ENCODE measurements around the gene PTPN7. TPM values are rescaled to one million over a fixed set of nuclear protein-coding genes. Genes with fewer than 3 reads are reported as not detected.
"Not testable (repeated sequence)": the region's sequence is repeated elsewhere in the genome, so short reads cannot be mapped to it uniquely, and the experiment has no call there.

Gene PTPN7
- total RNA-seq, 1 donor from 2014 or later, result 0.68 TPM

DNA sequence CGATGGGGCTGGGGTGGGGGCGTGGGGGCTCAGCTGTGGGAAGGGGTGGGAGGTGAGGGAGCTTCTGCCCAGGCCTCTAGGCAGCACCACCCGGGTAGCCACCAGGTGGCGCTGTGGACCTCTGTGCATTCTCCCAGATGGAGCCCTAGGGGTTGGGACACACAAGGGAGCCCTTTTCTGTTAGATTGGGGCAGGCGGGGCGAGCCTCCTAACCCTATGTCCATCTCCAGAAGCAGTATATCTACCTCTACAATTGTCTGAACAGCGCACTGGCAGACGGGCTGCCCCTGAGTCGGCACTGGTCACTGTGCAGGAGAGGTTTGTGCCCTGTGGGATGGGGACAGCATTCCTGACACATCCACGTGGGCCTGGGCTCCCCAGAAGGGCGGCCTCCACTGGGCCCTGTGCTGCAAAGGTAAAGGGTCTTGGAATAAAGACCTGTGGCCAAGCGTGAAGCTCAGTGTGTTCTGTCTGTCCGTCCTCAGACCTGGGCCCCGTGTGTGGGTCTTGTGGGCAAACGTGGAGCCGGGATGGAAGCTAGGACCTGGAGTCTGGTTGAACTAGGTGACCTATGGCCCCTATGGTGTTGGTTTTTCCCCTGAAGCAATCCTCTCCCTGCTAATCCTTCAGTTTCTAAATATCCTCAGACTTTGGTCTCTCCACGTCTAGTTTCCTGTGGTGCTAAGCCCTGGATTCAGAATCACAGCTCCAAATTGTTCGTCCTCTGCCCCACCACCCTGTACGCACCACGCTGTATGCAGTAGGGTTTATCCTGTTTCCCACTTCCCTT, 28.8 kb upstream of the PTPN7 start:
- DNase-seq, result peak; percentile 77

DNA sequence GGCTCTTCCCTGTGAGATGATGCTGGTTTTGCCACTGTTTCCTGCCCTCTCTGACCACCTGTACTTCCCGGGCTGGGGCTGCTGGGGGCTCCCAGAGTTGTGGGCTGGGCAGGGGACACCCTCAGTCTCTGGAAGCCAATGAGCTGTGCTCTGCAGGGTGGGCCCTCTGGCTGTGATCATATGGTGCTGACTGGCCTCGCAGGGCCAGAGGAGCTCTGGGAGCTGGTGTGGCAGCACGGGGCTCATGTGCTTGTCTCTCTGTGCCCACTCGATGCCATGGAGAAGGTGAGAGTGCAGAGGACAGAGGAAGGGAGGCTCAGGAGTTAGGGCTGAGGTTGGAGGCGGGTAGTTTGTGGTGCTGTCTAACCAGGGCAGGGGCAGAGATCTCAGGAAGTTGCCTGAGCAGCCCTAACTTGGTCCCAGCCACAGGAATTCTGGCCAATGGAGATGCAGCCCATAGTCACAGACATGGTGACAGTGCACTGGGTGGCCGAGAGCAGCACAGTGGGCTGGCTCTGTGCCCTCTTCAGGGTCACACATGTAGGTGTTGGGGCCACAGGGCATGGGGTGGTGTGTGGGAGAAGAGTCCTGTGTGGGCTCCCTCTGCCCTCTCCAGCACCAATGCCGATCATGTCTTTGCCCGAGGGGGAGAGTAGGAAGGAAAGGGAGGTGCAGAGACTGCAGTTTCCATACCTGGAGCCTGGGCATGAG, 27.4 kb upstream of the PTPN7 start:
- DNase-seq, result no peak

GRCh38 chr1:202187041-202187671, 26.8 kb upstream of the PTPN7 start:
- no peak for DNase-seq

DNA sequence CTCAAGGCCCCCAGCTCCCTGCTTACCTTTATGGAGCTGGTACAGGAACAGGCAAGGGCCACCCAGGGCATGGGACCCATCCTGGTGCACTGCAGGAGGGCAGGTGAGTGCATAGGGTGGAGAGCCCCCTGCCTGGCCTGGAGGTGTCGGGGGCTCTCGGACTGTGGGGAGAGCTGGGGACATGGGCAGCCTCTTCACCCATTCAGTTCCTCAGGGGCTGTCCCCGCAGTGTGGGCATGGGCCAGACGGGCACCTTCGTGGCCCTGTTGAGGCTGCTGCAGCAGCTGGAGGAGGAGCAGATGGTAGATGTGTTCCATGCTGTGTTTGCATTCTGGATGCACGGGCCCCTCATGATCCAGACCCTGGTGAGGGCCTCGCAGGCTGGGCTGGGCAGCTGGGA, 25.9 kb upstream of the PTPN7 start:
- DNase-seq, result no peak

GRCh38 chr1:202184750-202185460, 24.5 kb upstream of the PTPN7 start:
- peak; percentile 92 for DNase-seq

GRCh38 chr1:202182040-202182877, 21.9 kb upstream of the PTPN7 start:
- no peak for DNase-seq

- no peak for DNase-seq
Observed at GRCh38 chr1:202181586-202181985, 21.2 kb upstream of the PTPN7 start.

GRCh38 chr1:202180751-202181139, 20.3 kb upstream of the PTPN7 start:
- not testable (repeated sequence) for DNase-seq

DNA sequence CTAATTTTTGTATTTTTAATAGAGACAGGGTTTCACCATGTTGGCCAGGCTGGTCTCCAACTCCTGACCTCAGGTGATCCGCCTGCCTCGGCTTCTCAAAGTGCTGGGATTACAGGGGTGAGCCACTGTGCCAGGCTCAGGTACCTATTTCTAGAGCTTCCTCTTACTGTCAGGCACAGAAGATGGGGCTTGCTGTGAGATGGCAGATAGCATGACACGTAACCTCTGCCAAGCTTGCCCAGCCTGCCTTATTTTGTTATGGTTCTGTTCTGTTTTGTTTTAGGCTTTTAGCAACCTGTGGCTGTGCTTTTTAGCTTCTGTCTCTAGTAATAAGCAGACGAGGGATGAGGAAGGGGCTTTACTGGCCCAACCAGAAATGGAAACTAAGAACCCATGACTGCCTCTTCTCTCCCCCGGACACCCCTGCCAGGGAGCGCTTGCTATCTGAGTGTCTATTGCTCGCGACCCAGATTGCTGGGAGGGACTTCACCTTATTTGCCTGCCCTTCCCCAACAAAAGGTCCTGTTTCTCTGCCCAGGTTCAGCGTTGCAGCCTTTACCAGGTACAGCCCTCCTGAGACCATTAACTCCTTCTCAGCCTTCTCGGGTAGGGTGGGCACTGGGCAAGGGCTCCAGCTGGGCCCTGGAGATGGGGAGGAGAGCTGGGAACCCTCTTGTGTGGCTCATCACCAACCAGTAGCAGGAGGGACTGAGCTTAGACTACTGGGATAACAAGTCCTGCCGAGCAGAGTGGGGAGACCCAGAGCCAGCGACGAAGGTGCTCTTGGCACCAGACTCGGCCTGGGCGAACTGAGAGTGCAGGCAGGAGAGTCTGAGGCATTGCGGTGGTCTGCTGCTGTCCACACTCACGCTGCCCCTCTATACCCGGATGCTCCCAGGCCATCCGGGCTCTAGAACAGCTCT, 19.7 kb upstream of the PTPN7 start:
- no peak for DNase-seq

GRCh38 chr1:202176949-202177927, 16.8 kb upstream of the PTPN7 start:
- DNase-seq, result no peak

DNA sequence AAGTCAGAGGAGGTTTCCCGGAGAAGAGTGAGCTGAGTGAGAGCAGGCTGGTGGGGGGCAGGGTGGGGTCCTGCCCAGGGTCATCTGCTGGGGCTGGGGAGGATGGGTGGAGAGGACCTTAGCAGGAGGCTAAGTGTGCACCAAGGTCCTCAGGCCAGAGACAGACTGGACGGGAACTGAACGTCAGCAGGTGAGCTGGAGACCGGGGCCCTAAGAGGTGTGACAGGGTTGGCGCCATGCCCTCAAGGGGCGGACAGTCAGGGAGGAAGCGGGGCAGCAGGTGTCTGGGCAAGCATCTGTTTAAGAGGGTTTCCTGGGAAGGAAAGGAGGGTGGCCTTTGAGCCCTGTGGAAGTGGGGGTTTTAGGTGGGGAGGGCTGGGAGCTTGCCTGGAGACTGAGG, 13.6 kb upstream of the PTPN7 start:
- no peak for DNase-seq

GRCh38 chr1:202172015-202172355, 11.6 kb upstream of the PTPN7 start:
- DNase-seq, result no peak

DNA sequence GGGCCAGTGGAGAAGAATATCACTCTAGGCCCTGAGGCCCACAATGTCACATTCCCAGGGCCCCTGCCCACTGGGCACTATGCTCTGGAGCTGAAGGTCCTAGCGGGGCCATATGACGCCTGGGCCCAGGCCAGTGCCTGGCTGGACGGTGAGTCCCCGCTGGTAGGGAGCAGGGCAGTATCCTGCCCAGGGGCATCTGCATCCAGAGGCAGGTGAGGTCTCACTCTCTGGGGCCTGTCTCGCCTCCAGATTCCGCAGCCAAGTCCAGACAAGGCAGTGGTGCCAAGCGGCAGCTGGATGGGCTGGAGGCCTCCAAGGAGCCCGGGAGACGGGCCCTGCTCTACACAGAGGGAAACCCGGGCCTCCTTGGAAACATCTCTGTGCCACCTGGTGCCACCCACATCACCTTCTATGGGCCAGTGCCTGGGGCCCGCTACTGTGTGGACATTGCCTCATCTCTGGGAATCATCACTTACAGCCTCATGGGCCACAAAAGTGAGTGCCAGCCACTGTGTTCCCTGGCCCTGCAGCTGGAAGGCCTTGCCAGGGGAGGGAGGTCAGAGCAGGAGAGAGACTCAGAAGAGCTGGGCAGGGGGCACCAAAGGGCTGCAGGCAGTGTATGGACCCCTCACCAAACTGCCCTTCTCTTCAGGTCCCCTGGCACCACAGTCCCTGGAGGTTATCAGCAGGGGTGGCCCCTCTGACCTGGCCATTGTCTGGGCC, 11.1 kb upstream of the PTPN7 start:
- no peak for DNase-seq

DNA sequence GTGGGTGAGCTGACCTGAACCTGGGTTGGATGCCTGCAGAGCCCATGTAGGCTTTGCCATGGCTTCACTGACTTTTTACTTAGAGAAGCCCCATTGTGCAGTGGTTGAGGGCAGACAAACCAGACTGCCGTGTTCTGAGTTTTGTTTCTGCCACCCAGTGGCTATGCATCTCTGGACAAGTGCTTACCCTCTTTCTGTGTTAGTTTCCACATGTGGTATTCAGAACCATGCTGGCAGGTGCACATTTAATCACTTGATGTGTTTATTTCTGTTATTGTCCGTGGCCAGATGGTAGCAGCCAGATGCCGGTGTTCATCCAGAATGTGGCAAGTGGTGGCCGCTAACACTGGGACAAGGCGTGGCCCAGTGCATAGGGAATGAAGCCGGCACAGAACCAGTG, 10.3 kb upstream of the PTPN7 start:
- DNase-seq, result no peak

GRCh38 chr1:202168861-202169260, 8.5 kb upstream of the PTPN7 start:
- DNase-seq, result no peak

- peak; percentile 48 for DNase-seq
Observed at GRCh38 chr1:202167708-202168415, 7.5 kb upstream of the PTPN7 start.

GRCh38 chr1:202167054-202167453, 6.7 kb upstream of the PTPN7 start:
- not testable (repeated sequence) for DNase-seq
